Heart right ventricle (tissue), 16 donors: Measurements from ENCODE around the gene GNL2. TPM values are rescaled to one million over a fixed set of nuclear protein-coding genes. Genes with fewer than 3 reads are reported as not detected.

Source experiments
- ATAC-seq, 8 donors: fragments of 200-7000 bp; cut with Tn5 transposase; one replicate each; pipeline ENCODE4 v1.9.1; 2020; ENCODE audit warnings: mild to moderate bottlenecking in 8 of 8, moderate library complexity in 8 of 8, moderate number of reproducible peaks in 1 of 8
- DNase-seq, 2 donors: peaks; one replicate each; pipeline ENCODE4 v3.0.0-alpha.2; 2020
- H3K27ac ChIP-seq, 10 donors: fragments of 200-600 bp; sonication (generic) in 2 of 10; one replicate each; pipeline versions ENCODE4 v1.5.0 to v1.8.0; 2020 to 2022; ENCODE audit warnings: mild to moderate bottlenecking in 3 of 10
- H3K27me3 ChIP-seq, 7 donors: fragments of 200-600 bp; one replicate each; pipeline ENCODE4 v1.8.0; 2021 to 2022; ENCODE audit warnings: mild to moderate bottlenecking in 2 of 7
- H3K36me3 ChIP-seq, 9 donors: fragments of 200-600 bp; sonication (generic) in 1 of 9; one replicate each; pipeline versions ENCODE4 v1.5.0 to v1.8.0; 2020 to 2022; ENCODE audit warnings: mild to moderate bottlenecking in 2 of 9
- H3K4me1 ChIP-seq, 9 donors: fragments of 200-600 bp; sonication (generic) in 1 of 9; one replicate each; pipeline versions ENCODE4 v1.5.0 to v1.8.0; 2020 to 2022; ENCODE audit warnings: mild to moderate bottlenecking in 4 of 9
- H3K4me3 ChIP-seq, 10 donors: fragments of 200-600 bp; sonication (generic) in 2 of 10; one replicate each; pipeline versions ENCODE4 v1.5.0 to v1.8.0; 2020 to 2022; ENCODE audit warnings: mild to moderate bottlenecking in 7 of 10, moderate library complexity in 2 of 10
- H3K9me3 ChIP-seq, 11 donors: fragments of 200-600 bp in 10 of 11; sonication (generic) in 2 of 11; one replicate each; pipeline versions ENCODE4 v1.5.0 to v1.8.0; 2013 to 2022; ENCODE audit warnings: mild to moderate bottlenecking in 2 of 11, control low read depth in 1 of 11, moderate library complexity in 1 of 11
- whole genome bisulfite sequencing, 2 donors: extraction: QIAGEN DNeasy Blood & Tissue Kit; methylation state at CpG; one replicate each; pipeline ENCODE4 v1.1.7; 2013; ENCODE audit warnings: inconsistent platforms in 1 of 2; 5-methylcytosine and 5-hydroxymethylcytosine counted together
- intact Hi-C, 10 donors: fragments of 100-400 bp; cut with DNase I; formaldehyde crosslinking; loops; one replicate each; pipeline versions ENCODE4 v1.11.1 to v1.14.2; 2022
- polyA plus RNA-seq, 2 donors: library from polyadenylated mRNA; stranded (reverse); fragments of 200-250 nt; gene quantifications; one replicate each; pipeline ENCODE4 v1.2.3, GENCODE V29; 2013
- total RNA-seq, 10 donors: library from RNA; stranded (reverse); fragmentation: NEBNext Ultra II Directional in 3 of 10; extraction: Animal tissue kit (Norgen Biotek cat#: 25700) in 3 of 10; gene quantifications; one replicate each; pipeline versions ENCODE4 v1.2.1 to v1.2.4, GENCODE V29; 2021 to 2023
- TF ChIP-seq, protein P1 (sequence below), 9 donors: fragments of 200-600 bp; sonication (generic) in 2 of 9; IDR thresholded peaks; one replicate each; pipeline versions ENCODE4 v1.5.0 to v1.8.0; 2021 to 2022; ENCODE audit warnings: antibody characterized with exemption in 9 of 9, mild to moderate bottlenecking in 5 of 9, moderate library complexity in 1 of 9
- donor health status: Arrhythmogenic right ventricular cardiomyopathy.
- donor health status: ischemic (EF 13 %, LVEDD 7.1; RV severe dilation, severe dysfunction).
- donor health status: healthy with polysubstance abuse.
- donor health status: DM: no; HTN: yes; CAD: no.
- donor health status: DM: no; HTN: no; CAD: no.
- donor health status: ischemic (EF 25% LVEDD 6.9; RV normal size, moderate dysfunction).
- donor health status: ischemic (EF 25% LVEDD 5.7; RV mildly dilated, moderate dysfunction).
- donor health status: healthy.
- donor health status: DM: yes; HTN: yes; CAD: no.
- donor health status: Ischemic cardiomyopathy.
- donor health status: ischemic (EF 35%, LVEDD 5.7; RV mildly dilated, moderate dysfunction).
- donor health status: nonischemic (EF 11% LVEDD 7.7; RV severe dilation, severe dysfunction).
- donor health status: DM: yes; HTN: yes; CAD: no.
- donor health status: PGD.
- donor health status: ischemic (EF 29% LVEDD 5.4; RV normal size, mild dysfunction).
- donor health status: nonischemic (EF 23%, LVEDD 6.1; RV moderate dilation, normal function).

Gene GNL2
- total and polyA plus RNA-seq, 12 donors, result 20.2 to 196 (median 23.1) TPM

DNA sequence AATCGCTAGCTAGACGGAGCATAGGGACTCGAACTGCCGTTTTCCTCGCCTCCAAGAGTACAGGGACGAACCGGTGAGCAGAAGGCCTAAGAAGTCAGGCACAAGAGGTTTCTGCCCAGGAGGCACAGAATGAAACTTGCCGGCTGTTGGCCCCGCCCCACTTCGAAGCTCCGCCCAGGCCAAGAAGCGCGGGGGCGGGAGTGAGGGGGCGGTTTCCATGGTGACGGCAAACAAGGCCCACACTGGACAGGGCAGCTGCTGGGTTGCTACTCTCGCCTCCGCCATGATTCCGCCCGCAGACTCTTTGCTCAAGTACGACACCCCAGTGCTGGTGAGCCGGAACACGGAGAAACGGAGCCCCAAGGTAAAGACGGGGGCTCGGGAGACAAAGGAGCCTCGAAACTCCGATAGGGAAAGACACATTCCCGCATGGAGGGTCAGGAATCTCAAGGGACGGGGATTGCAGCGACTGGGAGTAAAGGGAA is 39.0 kb downstream of the GNL2 start, which contains the start of gene DNALI1:
Gene DNALI1, plus strand, starts transcription at position 229 of the 485 bp plus-strand sequence. Its CDS starts 55 bp downstream, at position 284.
- Histone ChIP-seq H3K9me3 (no peaks in the 10 kb centered on the region), H3K27ac (peak within 1 kb of the TSS in 7 of 10 donors; percentile 13 to 67 (median 42)), H3K4me1 (peaks cover 11 to 37% (median 25%) of the 10 kb centered on the region in 9 donors), H3K36me3 (peaks cover 0 to 11% (median 0%) of the 10 kb centered on the region in 9 donors), H3K27me3 (no peaks in the 10 kb centered on the region), H3K4me3 (peak within 1 kb of the TSS in 9 of 10 donors; percentile 14 to 49 (median 34))
- 3 to 7% methylated on average over 31 of the region's 31 CpGs for WGBS, 2 donors
- intact Hi-C loops, result no loop called here
- TF ChIP-seq, protein P1, sequence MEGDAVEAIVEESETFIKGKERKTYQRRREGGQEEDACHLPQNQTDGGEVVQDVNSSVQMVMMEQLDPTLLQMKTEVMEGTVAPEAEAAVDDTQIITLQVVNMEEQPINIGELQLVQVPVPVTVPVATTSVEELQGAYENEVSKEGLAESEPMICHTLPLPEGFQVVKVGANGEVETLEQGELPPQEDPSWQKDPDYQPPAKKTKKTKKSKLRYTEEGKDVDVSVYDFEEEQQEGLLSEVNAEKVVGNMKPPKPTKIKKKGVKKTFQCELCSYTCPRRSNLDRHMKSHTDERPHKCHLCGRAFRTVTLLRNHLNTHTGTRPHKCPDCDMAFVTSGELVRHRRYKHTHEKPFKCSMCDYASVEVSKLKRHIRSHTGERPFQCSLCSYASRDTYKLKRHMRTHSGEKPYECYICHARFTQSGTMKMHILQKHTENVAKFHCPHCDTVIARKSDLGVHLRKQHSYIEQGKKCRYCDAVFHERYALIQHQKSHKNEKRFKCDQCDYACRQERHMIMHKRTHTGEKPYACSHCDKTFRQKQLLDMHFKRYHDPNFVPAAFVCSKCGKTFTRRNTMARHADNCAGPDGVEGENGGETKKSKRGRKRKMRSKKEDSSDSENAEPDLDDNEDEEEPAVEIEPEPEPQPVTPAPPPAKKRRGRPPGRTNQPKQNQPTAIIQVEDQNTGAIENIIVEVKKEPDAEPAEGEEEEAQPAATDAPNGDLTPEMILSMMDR (IDR thresholded peaks at IDR 0.05), result no peak
- ATAC-seq, result peak; percentile 73 to 92 (median 88)
- DNase-seq, result peak; percentile 81 to 87

DNA sequence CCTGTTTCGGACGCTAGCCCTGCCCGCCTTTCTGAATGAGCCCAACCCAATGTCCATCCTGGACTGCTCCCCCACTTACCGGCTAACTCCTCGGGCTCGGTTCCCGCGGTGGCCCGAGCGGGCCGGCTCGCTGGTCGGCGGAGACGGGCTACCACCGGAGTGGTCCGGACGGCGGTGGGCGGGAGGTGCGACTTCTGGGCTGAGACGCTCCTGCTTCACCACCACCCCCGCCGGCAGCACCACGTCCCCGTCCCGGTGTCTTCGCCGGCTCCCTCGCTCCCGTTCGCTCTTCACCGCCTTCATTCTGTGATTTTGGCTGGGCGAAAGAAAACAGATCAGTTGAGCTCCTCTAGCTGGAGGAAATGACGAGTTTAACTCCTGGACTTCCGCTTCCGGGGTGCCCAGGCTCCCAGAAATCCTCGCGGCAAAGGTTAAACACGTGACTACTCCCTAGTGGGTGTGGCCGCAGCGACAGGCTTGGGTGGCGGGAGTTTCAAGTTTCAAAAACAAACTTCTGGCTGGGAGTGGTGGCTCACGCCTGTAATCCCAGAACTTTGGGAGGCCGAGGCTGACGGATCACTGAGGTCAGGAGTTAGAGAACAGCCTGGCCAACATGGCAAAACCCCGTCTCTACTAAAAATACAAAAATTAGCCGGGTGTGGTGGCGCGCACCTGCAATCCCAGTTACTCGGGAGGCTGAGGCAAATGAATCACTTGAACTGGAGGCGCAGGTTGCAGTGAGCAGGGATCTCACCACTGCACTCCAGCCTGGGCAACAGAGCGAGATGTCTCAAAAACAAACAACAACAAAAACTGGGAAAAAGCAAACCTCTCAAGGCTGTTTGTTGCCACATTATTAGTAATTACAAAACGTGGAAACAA is 41.6 kb downstream of the GNL2 start, which contains the start of gene SNIP1:
Gene SNIP1, minus strand, starts transcription at position 367 of the 882 bp plus-strand sequence. Its CDS starts 64 bp downstream, at position 303.
- WGBS, 2 donors, result 13% methylated on average over 54 of the region's 54 CpGs
- TF ChIP-seq, protein P1 (IDR thresholded peaks at IDR 0.05), result no peak
- Histone ChIP-seq H3K9me3 (no peaks in the 10 kb centered on the region), H3K27ac (peak within 1 kb of the TSS; percentile 46 to 95 (median 85)), H3K36me3 (peaks cover 0 to 32% (median 0%) of the 10 kb centered on the region in 9 donors), H3K4me3 (peak within 1 kb of the TSS; percentile 75 to 100 (median 93)), H3K4me1 (peaks cover 11 to 53% (median 35%) of the 10 kb centered on the region in 9 donors), H3K27me3 (no peaks in the 10 kb centered on the region)
- intact Hi-C loops, result loop anchor here in 2 of 10 donors (2.0 to 5.0 kb wide), 3 partner anchors 37 to 43 kb away; partner anchors contain the start of genes GNL2 (in 1 of the 2) and MEAF6 (in 1 of the 2)
- ATAC-seq (peak; percentile 94 to 98 (median 96)), DNase-seq (peak; percentile 86 to 95)

DNA sequence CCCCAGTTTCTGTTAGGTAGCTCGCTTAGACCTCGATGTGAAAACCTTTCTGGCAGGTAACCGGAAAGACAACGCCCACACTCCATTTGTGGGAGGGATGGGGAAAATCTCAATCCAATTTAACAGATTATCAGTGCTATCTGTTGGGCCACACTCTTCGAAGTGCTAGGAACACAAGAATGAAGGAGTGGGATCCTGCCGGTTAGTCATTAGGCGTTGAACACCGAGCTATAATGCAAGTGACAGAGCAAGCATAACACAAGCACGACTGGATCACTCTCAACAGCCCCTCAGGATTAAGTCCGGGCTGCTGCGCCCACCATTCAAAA is 42.2 kb downstream of the GNL2 start:
- H3K9me3 ChIP-seq, result no peaks in the 10 kb centered on the region
- WGBS, 2 donors, result 3% methylated on average over 11 of the region's 11 CpGs
- peak overlapping the region; percentile 75 to 100 (median 93) for H3K4me3 ChIP-seq
- no peak for DNase-seq
- H3K27ac ChIP-seq, result peak overlapping the region; percentile 46 to 95 (median 85)
- peaks cover 0 to 38% (median 4%) of the 10 kb centered on the region in 9 donors for H3K36me3 ChIP-seq
- intact Hi-C loops, result loop anchor here in 2 of 10 donors (2.0 to 5.0 kb wide), 2 partner anchors 37 to 44 kb away; partner anchors contain the start of gene GNL2 (in 1 of the 2)
- TF ChIP-seq, protein P1 (IDR thresholded peaks at IDR 0.05), result no peak
- no peak for ATAC-seq
- H3K4me1 ChIP-seq, result peaks cover 11 to 55% (median 37%) of the 10 kb centered on the region in 9 donors
- H3K27me3 ChIP-seq, result no peaks in the 10 kb centered on the region

DNA sequence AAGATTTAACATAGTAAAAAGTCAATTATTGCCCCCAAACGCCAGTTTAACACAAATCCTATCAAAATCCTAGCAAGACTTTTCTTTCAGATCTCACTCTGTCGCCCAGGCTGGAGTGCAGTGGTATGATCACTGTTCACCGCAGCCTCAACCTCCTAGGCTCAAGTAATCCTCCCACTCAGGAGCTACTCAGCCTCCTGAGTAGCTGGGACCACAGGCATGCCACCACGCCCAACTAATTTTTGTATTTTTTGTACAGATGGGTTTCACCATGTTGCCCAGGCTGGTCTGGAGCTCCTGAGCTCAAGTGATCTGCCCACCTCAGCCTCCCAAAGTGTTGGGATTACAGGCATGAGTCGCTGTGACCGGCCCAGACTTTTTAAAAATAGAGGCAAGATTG is 46.4 kb downstream of the GNL2 start:
- intact Hi-C loops, result no loop called here
- Histone ChIP-seq H3K9me3 (no peaks in the 10 kb centered on the region), H3K27ac (peak overlapping the region in 2 of 10 donors; percentile 9 to 24), H3K36me3 (peaks cover 0 to 80% (median 28%) of the 10 kb centered on the region in 9 donors), H3K4me3 (no peak overlapping the region), H3K27me3 (no peaks in the 10 kb centered on the region), H3K4me1 (peaks cover 8 to 37% (median 29%) of the 10 kb centered on the region in 9 donors)
- ATAC-seq (no peak), DNase-seq (no peak)
- TF ChIP-seq, protein P1 (IDR thresholded peaks at IDR 0.05), result no peak
- whole genome bisulfite sequencing, 2 donors, result 87 to 88% methylated on average over 6 of the region's 6 CpGs
